Tibial nerve (tissue), 4 donors: ENCODE measurements around the gene TXLNA.

Experiments
- CTCF ChIP-seq, 5 experiments: fragments of 200-600 bp in 3 of 5; fragments of 450-650 bp in 2 of 5; sonication (generic) in 3 of 5; IDR thresholded peaks; one replicate each; pipeline ENCODE4 v1.5.1; 2016 to 2019; ENCODE audit warnings: antibody characterized with exemption in 5 of 5, mild to moderate bottlenecking in 3 of 5, moderate library complexity in 2 of 5
- EP300 ChIP-seq, 2 donors: sonication (generic); formaldehyde crosslinking; IDR thresholded peaks; one replicate each; pipeline ENCODE4 v1.6.1; 2017; ENCODE audit warnings: antibody characterized with exemption in 2 of 2, mild to moderate bottlenecking in 1 of 2
- POLR2A ChIP-seq, 2 donors: fragments of 450-650 bp; IDR thresholded peaks; one replicate each; pipeline ENCODE4 v1.6.1; 2017; ENCODE audit warnings: antibody characterized with exemption in 2 of 2, mild to moderate bottlenecking in 2 of 2, moderate library complexity in 2 of 2

GRCh38 chr1:32172621-32173245, 6.7 kb upstream of the TXLNA start:
- no peak for TF ChIP-seq CTCF (IDR thresholded peaks at IDR 0.05)
- TF ChIP-seq EP300 (IDR thresholded peaks at IDR 0.05): no peak
- no peak for TF ChIP-seq POLR2A (IDR thresholded peaks at IDR 0.05)
